IPS-20b (cell line): ENCODE measurements around the gene CEP112.
A peak's percentile ranks its signal among the peaks of the same experiment; 100 is the strongest.
"Not testable (repeated sequence)": the region's sequence is repeated elsewhere in the genome, so short reads cannot be mapped to it uniquely, and the experiment has no call there.

Source experiments
- H3K27ac ChIP-seq: one replicate; pipeline ENCODE4 v1.5.1; 2013; ENCODE audit warnings: low read length
- H3K27me3 ChIP-seq: 2 replicates; pipeline ENCODE4 v1.6.1; 2013; ENCODE audit warnings: mild to moderate bottlenecking, low read length, inconsistent platforms; ENCODE audit not compliant: insufficient read depth
- H3K36me3 ChIP-seq: 2 replicates; pipeline ENCODE4 v1.6.1; 2013; ENCODE audit warnings: low read depth, mild to moderate bottlenecking, inconsistent platforms, low read length, moderate library complexity; ENCODE audit not compliant: insufficient read depth
- H3K4me1 ChIP-seq: 2 replicates; pipeline ENCODE4 v1.6.1; 2013; ENCODE audit warnings: mild to moderate bottlenecking, control low read depth, inconsistent platforms, low read length, moderate library complexity; ENCODE audit not compliant: insufficient read depth
- H3K4me3 ChIP-seq: 2 replicates; pipeline ENCODE4 v1.5.1; 2013; ENCODE audit warnings: mild to moderate bottlenecking, low read length, inconsistent platforms
- H3K9ac ChIP-seq: 2 replicates; pipeline ENCODE4 v1.6.1; 2013; ENCODE audit warnings: low read depth, mild to moderate bottlenecking, inconsistent platforms, low read length, moderate library complexity
- H3K9me3 ChIP-seq: 2 replicates; pipeline ENCODE4 v1.6.1; 2013; ENCODE audit warnings: mild to moderate bottlenecking, low read depth, low read length, inconsistent platforms; ENCODE audit not compliant: insufficient read depth

CEP112 gene

DNA sequence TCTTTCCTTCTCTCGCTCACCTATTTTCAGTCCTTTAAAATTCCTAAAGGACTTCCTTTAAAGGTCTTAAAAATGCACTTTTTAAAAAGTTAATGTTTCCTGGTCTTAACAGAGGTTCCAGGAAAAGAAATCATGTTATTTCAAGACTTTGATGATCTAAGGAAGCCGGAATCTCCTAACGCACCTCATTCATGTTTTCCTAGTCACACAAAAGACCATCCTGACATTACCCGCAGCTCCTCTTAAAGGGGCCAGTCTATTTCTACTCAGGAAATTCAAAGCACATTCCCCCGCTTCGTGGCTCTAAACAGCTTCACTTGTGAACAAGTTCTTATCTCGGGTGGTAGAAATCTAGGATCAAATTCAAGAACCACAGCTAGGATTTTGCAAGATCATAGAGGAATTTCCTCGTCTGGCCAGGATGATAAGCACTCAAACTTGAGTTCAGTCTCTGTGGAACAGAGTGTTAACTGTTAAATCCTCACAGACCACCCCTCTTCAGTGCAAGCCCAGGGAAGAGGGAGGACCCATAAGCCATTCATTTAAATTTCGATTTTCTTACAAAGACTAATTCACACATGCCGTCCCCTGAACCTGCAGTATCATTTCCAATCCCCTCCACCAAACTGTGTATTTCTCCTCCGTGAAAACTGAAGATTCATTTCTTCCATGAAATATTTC is 493.4 kb downstream of the CEP112 start:
- Histone ChIP-seq H3K36me3 (no peaks in the 10 kb centered on the region), H3K4me1 (peaks cover 31% of the 10 kb centered on the region), H3K9ac (peak overlapping the region; percentile 28; the same call in 1 of the 2 replicates), H3K27ac (no peak overlapping the region), H3K27me3 (peaks cover 9% of the 10 kb centered on the region; the same call in 1 of the 2 replicates), H3K4me3 (peak overlapping the region; percentile 39; the same call in 1 of the 2 replicates), H3K9me3 (no peaks in the 10 kb centered on the region)

DNA sequence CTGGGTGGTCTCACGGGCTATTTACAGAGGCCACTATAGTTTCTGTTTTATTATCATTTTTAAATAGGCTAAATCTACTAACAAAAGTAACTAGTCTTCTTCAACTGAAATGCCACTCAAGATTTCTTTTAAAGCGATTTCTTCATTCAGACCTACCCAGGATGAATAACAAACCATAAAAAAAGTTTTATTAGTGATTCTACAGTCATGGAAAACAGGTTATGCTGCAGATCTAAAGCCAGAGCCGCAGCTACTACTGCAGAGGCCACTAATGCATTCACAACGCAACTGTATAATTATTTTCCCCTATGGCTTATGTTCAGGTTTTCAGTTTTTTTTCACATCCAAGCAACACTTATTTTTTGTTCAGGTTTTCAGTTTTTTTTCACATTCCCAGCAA is 494.3 kb downstream of the CEP112 start:
- Histone ChIP-seq H3K4me3 (peak overlapping the region; percentile 39), H3K9ac (peak overlapping the region; percentile 28; the same call in 1 of the 2 replicates), H3K27me3 (peaks cover 9% of the 10 kb centered on the region; the same call in 1 of the 2 replicates), H3K36me3 (no peaks in the 10 kb centered on the region), H3K27ac (no peak overlapping the region), H3K9me3 (no peaks in the 10 kb centered on the region), H3K4me1 (peaks cover 31% of the 10 kb centered on the region)

- no peaks in the 10 kb centered on the region for H3K36me3 ChIP-seq
- peak overlapping the region; percentile 39; the same call in 1 of the 2 replicates for H3K4me3 ChIP-seq
- H3K27me3 ChIP-seq: peaks cover 9% of the 10 kb centered on the region; the same call in 1 of the 2 replicates
- no peak overlapping the region for H3K9ac ChIP-seq
- no peaks in the 10 kb centered on the region for H3K9me3 ChIP-seq
- H3K27ac ChIP-seq: no peak overlapping the region
- peaks cover 31% of the 10 kb centered on the region for H3K4me1 ChIP-seq
Measured at GRCh38 chr17:65696739-65697394, 495.1 kb downstream of the CEP112 start.

- peaks cover 9% of the 10 kb centered on the region; the same call in 1 of the 2 replicates for H3K27me3 ChIP-seq
- H3K4me1 ChIP-seq: peaks cover 35% of the 10 kb centered on the region
- no peak overlapping the region for H3K27ac ChIP-seq
- H3K9ac ChIP-seq: no peak overlapping the region; the same call in 1 of the 2 replicates
- H3K36me3 ChIP-seq: no peaks in the 10 kb centered on the region
- no peaks in the 10 kb centered on the region for H3K9me3 ChIP-seq
- no peak overlapping the region for H3K4me3 ChIP-seq
Measured at GRCh38 chr17:65694601-65695000, 497.3 kb downstream of the CEP112 start.

GRCh38 chr17:65690626-65691310 is 501.2 kb downstream of the CEP112 start:
- no peak overlapping the region for H3K4me3 ChIP-seq
- no peaks in the 10 kb centered on the region for H3K9me3 ChIP-seq
- H3K9ac ChIP-seq: no peak overlapping the region

DNA sequence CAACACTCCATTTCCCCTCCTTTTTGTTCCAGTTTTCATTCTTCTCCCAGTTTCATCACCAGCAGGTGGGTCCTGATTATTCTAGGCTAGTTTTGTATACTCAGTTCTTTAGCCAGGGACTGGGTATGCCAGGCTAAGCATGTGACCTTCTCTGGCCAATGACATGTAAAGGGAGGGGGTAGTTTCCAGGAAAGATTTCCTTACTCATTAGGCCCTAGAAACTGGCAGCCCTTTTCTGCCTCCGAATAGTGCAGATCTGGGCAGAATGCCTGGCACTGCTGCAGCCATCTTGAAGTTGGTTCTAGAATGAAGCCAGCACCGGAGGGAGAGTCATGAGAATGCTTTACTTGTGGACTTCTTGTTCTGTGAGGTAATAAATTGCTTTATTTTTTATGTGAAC is 503.6 kb downstream of the CEP112 start:
- Histone ChIP-seq H3K9me3 (no peaks in the 10 kb centered on the region), H3K4me3 (no peak overlapping the region), H3K27me3 (no peaks in the 10 kb centered on the region), H3K4me1 (peaks cover 5% of the 10 kb centered on the region), H3K27ac (no peak overlapping the region), H3K9ac (no peak overlapping the region), H3K36me3 (no peaks in the 10 kb centered on the region)

More at GRCh38 chr17:65690626-65691310, 501.2 kb downstream of the CEP112 start:
- H3K4me1 ChIP-seq: peaks cover 11% of the 10 kb centered on the region
- H3K36me3 ChIP-seq: no peaks in the 10 kb centered on the region
- H3K27me3 ChIP-seq: peaks cover 6% of the 10 kb centered on the region; the same call in 1 of the 2 replicates
- no peak overlapping the region for H3K27ac ChIP-seq

GRCh38 chr17:65685110-65685509 is 506.8 kb downstream of the CEP112 start:
- Histone ChIP-seq H3K27ac (no peak overlapping the region), H3K9me3 (no peaks in the 10 kb centered on the region), H3K4me1 (no peaks in the 10 kb centered on the region; the same call in 1 of the 2 replicates), H3K4me3 (no peak overlapping the region), H3K9ac (no peak overlapping the region), H3K27me3 (peaks cover 9% of the 10 kb centered on the region; the same call in 1 of the 2 replicates), H3K36me3 (no peaks in the 10 kb centered on the region)

GRCh38 chr17:65684631-65685030 is 507.3 kb downstream of the CEP112 start:
- H3K27ac ChIP-seq: no peak overlapping the region
- H3K36me3 ChIP-seq: no peaks in the 10 kb centered on the region
- peaks cover 9% of the 10 kb centered on the region; the same call in 1 of the 2 replicates for H3K27me3 ChIP-seq
- no peak overlapping the region for H3K4me3 ChIP-seq
- H3K9me3 ChIP-seq: no peaks in the 10 kb centered on the region
- no peaks in the 10 kb centered on the region for H3K4me1 ChIP-seq
- H3K9ac ChIP-seq: no peak overlapping the region

DNA sequence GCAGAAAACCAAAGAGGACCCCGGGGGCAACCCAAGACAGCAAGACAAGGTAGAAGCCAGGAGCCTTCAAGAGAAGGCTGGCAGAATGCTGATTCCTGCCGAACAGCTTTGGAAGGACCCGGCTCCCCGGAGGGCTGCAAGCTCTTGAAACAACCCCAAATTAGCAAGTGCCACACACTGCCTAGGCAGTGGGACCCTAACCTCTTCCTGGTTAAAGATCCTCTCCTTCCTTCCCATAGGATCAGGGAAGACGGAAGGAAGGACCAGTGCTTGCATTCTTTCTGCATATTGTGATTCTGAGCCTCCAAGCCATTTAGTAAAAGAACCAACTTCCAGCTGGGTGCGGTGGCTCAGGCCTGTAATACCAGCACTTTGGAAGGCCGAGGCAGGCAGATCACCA is 508.5 kb downstream of the CEP112 start:
- H3K9ac ChIP-seq: no peak overlapping the region
- H3K9me3 ChIP-seq: no peaks in the 10 kb centered on the region
- H3K27me3 ChIP-seq: peaks cover 9% of the 10 kb centered on the region; the same call in 1 of the 2 replicates
- H3K36me3 ChIP-seq: no peaks in the 10 kb centered on the region
- no peaks in the 10 kb centered on the region for H3K4me1 ChIP-seq
- H3K27ac ChIP-seq: no peak overlapping the region
- no peak overlapping the region for H3K4me3 ChIP-seq

DNA sequence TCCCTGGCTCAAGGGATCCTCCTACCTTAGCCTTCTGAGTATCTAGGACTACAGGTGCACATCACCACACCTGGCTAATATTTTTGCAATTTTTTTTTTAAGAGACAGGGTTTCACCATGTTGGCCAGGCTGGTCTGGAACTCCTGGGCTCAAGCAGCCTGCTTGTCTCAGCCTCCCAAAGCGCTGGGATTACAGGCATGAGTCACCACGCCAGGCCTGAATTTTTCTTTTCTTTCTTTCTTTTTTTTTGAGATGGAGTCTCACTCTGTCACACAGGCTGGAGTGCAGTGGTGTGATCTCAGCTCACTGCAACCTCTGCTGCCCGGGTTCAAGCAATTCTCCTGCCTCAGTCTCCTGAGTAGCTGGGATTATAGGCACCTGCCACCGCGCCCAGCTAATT is 510.2 kb downstream of the CEP112 start:
- H3K9me3 ChIP-seq, H3K4me3 ChIP-seq, H3K27me3 ChIP-seq, H3K36me3 ChIP-seq, H3K4me1 ChIP-seq, H3K27ac ChIP-seq, H3K9ac ChIP-seq: not testable (repeated sequence)

DNA sequence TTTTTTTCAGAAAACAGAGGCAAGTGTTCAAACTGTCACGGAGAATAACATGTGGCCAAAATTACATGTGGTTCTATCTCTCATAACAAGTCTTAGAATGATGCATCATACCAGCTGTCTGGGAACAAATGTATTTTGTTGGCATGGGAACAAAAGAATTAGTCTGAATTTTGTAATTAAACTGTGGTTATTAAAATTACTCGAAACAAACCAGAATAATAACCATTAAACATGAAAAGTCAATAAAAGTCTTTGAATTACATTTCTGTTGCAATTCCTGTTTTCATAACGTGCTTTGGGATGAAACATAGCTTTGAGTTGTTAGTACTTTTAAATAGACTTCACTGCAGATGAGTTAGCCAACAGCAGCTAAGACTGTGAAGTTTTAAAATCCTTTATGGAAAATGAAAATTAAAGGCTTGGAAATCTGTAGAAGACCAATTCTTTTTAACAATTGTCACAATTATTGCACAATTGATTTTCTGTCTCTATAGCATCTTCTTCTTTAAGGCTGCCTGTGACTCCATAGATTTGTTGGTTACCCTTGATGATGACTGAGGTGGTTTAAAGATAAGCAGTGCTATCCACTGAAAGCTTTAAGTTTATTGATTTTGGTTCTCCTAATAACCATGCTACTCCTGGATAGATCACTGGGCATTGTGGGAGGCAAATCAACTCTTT is 512.6 kb downstream of the CEP112 start:
- no peak overlapping the region for H3K27ac ChIP-seq

More for the DNA sequence above, 512.6 kb downstream of the CEP112 start:
- Histone ChIP-seq H3K4me3 (no peak overlapping the region), H3K9ac (no peak overlapping the region), H3K9me3 (no peaks in the 10 kb centered on the region), H3K36me3 (no peaks in the 10 kb centered on the region), H3K27me3 (peaks cover 9% of the 10 kb centered on the region; the same call in 1 of the 2 replicates), H3K4me1 (no peaks in the 10 kb centered on the region)
